ENCODE results near the gene CELSR1. TPM values are rescaled to one million over a fixed set of nuclear protein-coding genes. Genes with fewer than 3 reads are reported as not detected.

The CELSR1 gene
- total RNA-seq, 3 donors from 2014 or later: 1.9 to 4.2 (median 2.5) TPM

- Histone ChIP-seq H3K9me3 (no peaks in the 10 kb centered on the region), H3K36me3 (ENCODE audit: low read depth) (no peaks in the 10 kb centered on the region), H3K4me1 (ENCODE audit: low read depth) (peaks cover 8% of the 10 kb centered on the region), H3K4me3 (no peak overlapping the region)
- no peak for ATAC-seq
- TF ChIP-seq CTCF (IDR thresholded peaks at IDR 0.05): no peak
- peak in 2 of 3 donors; percentile 10 to 59 for DNase-seq
- intact Hi-C loops (cut with DNase I, micrococcal nuclease): loop anchor here in 1 of 2 donors (5.0 kb wide), 1 partner anchor 175 kb away; no protein-coding TSS in a partner anchor
Measured at GRCh38 chr22:46366801-46367706, 170.4 kb downstream of the CELSR1 start.

- intact Hi-C loops (cut with DNase I, micrococcal nuclease): loop anchor here in 1 of 2 donors (5.0 kb wide), 1 partner anchor 176 kb away; no protein-coding TSS in a partner anchor
- DNase-seq (no peak), ATAC-seq (no peak)
- H3K9me3 ChIP-seq: no peaks in the 10 kb centered on the region
- TF ChIP-seq CTCF (IDR thresholded peaks at IDR 0.05): no peak
- H3K4me3 ChIP-seq: no peak overlapping the region
- no peaks in the 10 kb centered on the region for H3K36me3 ChIP-seq (ENCODE audit: low read depth)
- H3K4me1 ChIP-seq (ENCODE audit: low read depth): peaks cover 8% of the 10 kb centered on the region
Measured at GRCh38 chr22:46366327-46366731, 171.1 kb downstream of the CELSR1 start.

GRCh38 chr22:46365166-46365624, 172.2 kb downstream of the CELSR1 start:
- TF ChIP-seq CTCF (IDR thresholded peaks at IDR 0.05): no peak
- Histone ChIP-seq H3K9me3 (no peaks in the 10 kb centered on the region), H3K4me1 (ENCODE audit: low read depth) (peaks cover 4% of the 10 kb centered on the region), H3K4me3 (no peak overlapping the region), H3K36me3 (ENCODE audit: low read depth) (no peaks in the 10 kb centered on the region)
- DNase-seq: peak in 1 of 3 donors; percentile 19
- intact Hi-C loops (cut with DNase I, micrococcal nuclease): loop anchor here in 1 of 2 donors (5.0 kb wide), 1 partner anchor 177 kb away; no protein-coding TSS in a partner anchor
- ATAC-seq: no peak

- no peak for TF ChIP-seq CTCF (IDR thresholded peaks at IDR 0.05)
- intact Hi-C loops (cut with DNase I, micrococcal nuclease): loop anchor here in 1 of 2 donors (5.0 kb wide), 1 partner anchor 178 kb away; no protein-coding TSS in a partner anchor
- H3K36me3 ChIP-seq (ENCODE audit: low read depth): no peaks in the 10 kb centered on the region
- H3K4me3 ChIP-seq: no peak overlapping the region
- ATAC-seq: no peak
- no peaks in the 10 kb centered on the region for H3K4me1 ChIP-seq (ENCODE audit: low read depth)
- no peaks in the 10 kb centered on the region for H3K9me3 ChIP-seq
- peak in 1 of 3 donors; percentile 21 for DNase-seq
Measured at GRCh38 chr22:46364341-46365165, 172.9 kb downstream of the CELSR1 start.

GRCh38 chr22:46363611-46364321, 173.7 kb downstream of the CELSR1 start:
- TF ChIP-seq CTCF (IDR thresholded peaks at IDR 0.05): no peak
- Histone ChIP-seq H3K36me3 (ENCODE audit: low read depth) (no peaks in the 10 kb centered on the region), H3K4me3 (no peak overlapping the region), H3K9me3 (no peaks in the 10 kb centered on the region), H3K4me1 (ENCODE audit: low read depth) (no peaks in the 10 kb centered on the region)
- peak in 1 of 3 donors; percentile 19 for DNase-seq
- intact Hi-C loops (cut with DNase I, micrococcal nuclease): no loop called here
- no peak for ATAC-seq
